Astrocyte (in vitro differentiated cells and primary cell): ENCODE data around the gene FAM3A. TPM values are rescaled to one million over a fixed set of nuclear protein-coding genes. Genes with fewer than 3 reads are reported as not detected.
A peak's percentile ranks its signal among the peaks of the same experiment; 100 is the strongest.

Experiments
- DNase-seq: peaks from one replicate; pipeline ENCODE4 v3.0.0-alpha.2; 2010; ENCODE audit warnings: low read depth
- FAIRE-seq: peaks from 2 replicates; lab custom pipeline; 2011; peaks lifted over from hg19 to GRCh38; lab: Jason Lieb, UNC
- H2AFZ ChIP-seq: 2 replicates; pipeline ENCODE4 v1.6.0; 2012; ENCODE audit warnings: low read depth, low read length, inconsistent platforms
- H3K27ac ChIP-seq: 2 replicates; pipeline ENCODE4 v1.5.1; 2011; ENCODE audit warnings: low read depth, low read length, inconsistent platforms
- H3K27me3 ChIP-seq: 2 replicates; pipeline ENCODE4 v1.6.0; 2011; ENCODE audit warnings: low read length, inconsistent platforms; ENCODE audit not compliant: insufficient read depth
- H3K36me3 ChIP-seq: 2 replicates; pipeline ENCODE4 v1.5.1; 2011; ENCODE audit warnings: low read length, inconsistent platforms; ENCODE audit not compliant: insufficient read depth
- H3K4me1 ChIP-seq: 2 replicates; pipeline ENCODE4 v1.5.1; 2011; ENCODE audit warnings: low read length, inconsistent platforms; ENCODE audit not compliant: insufficient read depth
- H3K4me2 ChIP-seq: 2 replicates; pipeline ENCODE4 v1.6.0; 2012; ENCODE audit warnings: low read length, inconsistent platforms
- H3K4me3 ChIP-seq: 2 replicates; pipeline ENCODE4 v1.5.1; 2011; ENCODE audit warnings: low read depth, mild to moderate bottlenecking, low read length, inconsistent platforms; ENCODE audit not compliant: insufficient read depth
- H3K79me2 ChIP-seq: 2 replicates; pipeline ENCODE4 v1.6.0; 2012; ENCODE audit warnings: mild to moderate bottlenecking, low read length, inconsistent platforms; ENCODE audit not compliant: insufficient read depth
- H3K9ac ChIP-seq: 2 replicates; pipeline ENCODE4 v1.6.0; 2012; ENCODE audit warnings: mild to moderate bottlenecking, low read length, inconsistent platforms
- H3K9me3 ChIP-seq: 2 replicates; pipeline ENCODE4 v1.5.1; 2012; ENCODE audit warnings: low read depth, mild to moderate bottlenecking, low read length, inconsistent platforms; ENCODE audit not compliant: insufficient read depth
- H4K20me1 ChIP-seq: 2 replicates; pipeline ENCODE4 v1.6.0; 2012; ENCODE audit warnings: low read length, inconsistent platforms; ENCODE audit not compliant: insufficient read depth
- H3K27ac Mint-ChIP-seq: one replicate; pipeline ENCODE4 v1.8.0; 2021; ENCODE audit warnings: mild to moderate bottlenecking, mixed read lengths; ENCODE audit not compliant: unreplicated experiment
- H3K27me3 Mint-ChIP-seq: one replicate; pipeline ENCODE4 v1.8.0; 2021; ENCODE audit warnings: low read depth, mixed read lengths; ENCODE audit not compliant: unreplicated experiment
- H3K36me3 Mint-ChIP-seq: one replicate; pipeline ENCODE4 v1.8.0; 2021; ENCODE audit warnings: low read depth, mixed read lengths; ENCODE audit not compliant: unreplicated experiment
- H3K4me1 Mint-ChIP-seq: one replicate; pipeline ENCODE4 v1.8.0; 2021; ENCODE audit warnings: low read depth, mixed read lengths; ENCODE audit not compliant: unreplicated experiment
- H3K4me3 Mint-ChIP-seq: one replicate; pipeline ENCODE4 v1.8.0; 2021; ENCODE audit warnings: mild to moderate bottlenecking, moderate library complexity, mixed read lengths; ENCODE audit not compliant: unreplicated experiment
- H3K9me3 Mint-ChIP-seq: one replicate; pipeline ENCODE4 v1.8.0; 2021; ENCODE audit warnings: mild to moderate bottlenecking, mixed read lengths; ENCODE audit not compliant: unreplicated experiment
- CTCF ChIP-seq: IDR thresholded peaks from 2 replicates; pipeline ENCODE4 v1.5.1; 2011; ENCODE audit warnings: low read depth, mild to moderate bottlenecking, inconsistent platforms, low read length, moderate library complexity; ENCODE audit not compliant: insufficient read depth
- EZH2 ChIP-seq: IDR thresholded peaks from 2 replicates; pipeline ENCODE4 v1.6.1; 2012; ENCODE audit warnings: mild to moderate bottlenecking, low read length, inconsistent platforms; ENCODE audit not compliant: insufficient read depth
- total RNA-seq: library from RNA; stranded (reverse); gene quantifications from 2 replicates; pipeline ENCODE4 v1.2.1, GENCODE V29; 2021

FAM3A gene
- total RNA-seq, 1 donor from 2014 or later = 20.9 TPM

GRCh38 chrX:154547245-154548027 is 31.4 kb upstream of the FAM3A start, which contains the start of gene IKBKG:
Gene IKBKG, plus strand, starts transcription at chrX:154547620. Its CDS starts 4,383 bp downstream, at chrX:154552003.
- H3K27ac Mint-ChIP-seq = peak within 1 kb of the TSS; percentile 93
- DNase-seq (peak; percentile 70), FAIRE-seq (peak; percentile 26)
- H3K4me3 ChIP-seq = peak within 1 kb of the TSS; percentile 94
- H3K36me3 Mint-ChIP-seq = peaks cover 3% of the 10 kb centered on the region
- H3K9me3 Mint-ChIP-seq = no peaks in the 10 kb centered on the region
- H3K4me1 ChIP-seq = peaks cover 21% of the 10 kb centered on the region
- TF ChIP-seq CTCF (no peak), EZH2 (no peak)
- H3K27ac ChIP-seq = peak within 1 kb of the TSS; percentile 89
- peak within 1 kb of the TSS; percentile 100 for H3K4me2 ChIP-seq
- peak within 1 kb of the TSS; percentile 95 for H3K4me3 Mint-ChIP-seq
- no peaks in the 10 kb centered on the region for H3K36me3 ChIP-seq
- H3K79me2 ChIP-seq = peaks cover 60% of the 10 kb centered on the region
- H3K4me1 Mint-ChIP-seq = peaks cover 9% of the 10 kb centered on the region
- H3K9me3 ChIP-seq = no peaks in the 10 kb centered on the region
- no peaks in the 10 kb centered on the region for H3K27me3 Mint-ChIP-seq
- H4K20me1 ChIP-seq = peaks cover 18% of the 10 kb centered on the region
- peak within 1 kb of the TSS; percentile 98 for H3K9ac ChIP-seq
- peak within 1 kb of the TSS; percentile 83 for H2AFZ ChIP-seq
- H3K27me3 ChIP-seq = no peaks in the 10 kb centered on the region

- H3K4me1 ChIP-seq = peaks cover 30% of the 10 kb centered on the region
- peak within 1 kb of the TSS; percentile 98 for H3K9ac ChIP-seq
- peak within 1 kb of the TSS; percentile 93 for H3K27ac Mint-ChIP-seq
- no peaks in the 10 kb centered on the region for H3K36me3 ChIP-seq
- no peak for DNase-seq
- peaks cover 9% of the 10 kb centered on the region for H3K4me1 Mint-ChIP-seq
- no peak for TF ChIP-seq EZH2
- TF ChIP-seq CTCF = no peak
- H3K79me2 ChIP-seq = peaks cover 53% of the 10 kb centered on the region
- peak within 1 kb of the TSS; percentile 89 for H3K27ac ChIP-seq
- H2AFZ ChIP-seq = peak within 1 kb of the TSS; percentile 83
- H3K9me3 ChIP-seq = no peaks in the 10 kb centered on the region
- H3K9me3 Mint-ChIP-seq = no peaks in the 10 kb centered on the region
- peak within 1 kb of the TSS; percentile 100 for H3K4me2 ChIP-seq
- H4K20me1 ChIP-seq = peaks cover 18% of the 10 kb centered on the region
- no peak for FAIRE-seq
- H3K4me3 ChIP-seq = peak within 1 kb of the TSS; percentile 94
- peaks cover 3% of the 10 kb centered on the region for H3K36me3 Mint-ChIP-seq
- H3K27me3 ChIP-seq = no peaks in the 10 kb centered on the region
- H3K4me3 Mint-ChIP-seq = peak within 1 kb of the TSS; percentile 95
- H3K27me3 Mint-ChIP-seq = no peaks in the 10 kb centered on the region
Measured at GRCh38 chrX:154546354-154547244, 30.6 kb upstream of the FAM3A start, which contains the start of gene G6PD. Gene G6PD, minus strand, starts transcription at chrX:154546846. Its CDS starts 691 bp downstream, at chrX:154546155.
